HG03045 (cell line): ENCODE measurements around the gene PLCH1.

Source experiments
- ATAC-seq: cut with Tn5 transposase; IDR thresholded peaks from one replicate; pipeline ENCODE4 v1.9.1; 2021; ENCODE audit warnings: mild to moderate bottlenecking, moderate library complexity; ENCODE audit not compliant: unreplicated experiment

Gene PLCH1

GRCh38 chr3:155744626-155745324 lies at the start of gene PLCH1:
Gene PLCH1 (minus strand): TSS chr3:155745071. CDS start chr3:155704224, 40,847 bp downstream.
- ATAC-seq, result peak; percentile 58

DNA sequence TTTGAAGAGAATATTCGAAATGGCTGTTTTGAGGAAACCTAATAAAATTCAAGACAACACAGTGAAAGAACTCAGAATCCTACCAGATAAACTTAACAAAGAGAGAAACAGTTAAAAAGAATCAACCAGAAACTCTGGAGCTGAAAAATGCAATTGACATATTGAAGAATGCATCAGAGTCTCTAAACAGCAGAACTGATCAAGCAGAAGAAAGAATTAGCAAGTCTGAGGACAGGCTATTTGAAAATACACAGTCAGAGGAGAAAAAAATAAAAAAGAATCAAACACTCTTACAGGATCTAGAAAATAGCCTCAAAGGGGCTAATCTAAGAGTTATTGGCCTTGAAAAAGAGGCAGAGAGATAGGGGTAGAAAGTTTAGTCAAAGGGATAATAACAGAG lies 47.7 kb upstream of the PLCH1 start:
- ATAC-seq, result no peak

DNA sequence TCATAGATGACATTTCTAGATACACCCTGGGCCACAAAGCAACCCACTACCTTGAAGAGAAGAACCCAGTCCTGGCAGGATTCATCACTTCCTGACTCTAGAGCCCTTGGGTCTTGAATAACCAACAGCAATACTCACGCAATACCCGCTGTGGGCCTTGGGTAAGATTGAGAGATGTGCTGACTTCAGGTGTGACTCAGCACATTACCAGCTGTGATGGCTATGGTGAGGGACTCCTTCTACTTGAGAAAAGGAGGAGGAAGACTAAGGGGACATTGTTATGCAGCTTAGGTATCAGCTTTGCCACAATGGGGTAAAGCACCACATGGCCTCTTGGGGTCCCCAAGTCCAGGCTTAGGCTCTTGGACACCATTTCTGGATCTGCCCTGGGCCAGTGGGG lies 46.3 kb upstream of the PLCH1 start:
- no peak for ATAC-seq

GRCh38 chr3:155790272-155790925 lies 45.5 kb upstream of the PLCH1 start:
- ATAC-seq, result no peak

GRCh38 chr3:155785662-155786295 lies 40.9 kb upstream of the PLCH1 start:
- ATAC-seq, result no peak

DNA sequence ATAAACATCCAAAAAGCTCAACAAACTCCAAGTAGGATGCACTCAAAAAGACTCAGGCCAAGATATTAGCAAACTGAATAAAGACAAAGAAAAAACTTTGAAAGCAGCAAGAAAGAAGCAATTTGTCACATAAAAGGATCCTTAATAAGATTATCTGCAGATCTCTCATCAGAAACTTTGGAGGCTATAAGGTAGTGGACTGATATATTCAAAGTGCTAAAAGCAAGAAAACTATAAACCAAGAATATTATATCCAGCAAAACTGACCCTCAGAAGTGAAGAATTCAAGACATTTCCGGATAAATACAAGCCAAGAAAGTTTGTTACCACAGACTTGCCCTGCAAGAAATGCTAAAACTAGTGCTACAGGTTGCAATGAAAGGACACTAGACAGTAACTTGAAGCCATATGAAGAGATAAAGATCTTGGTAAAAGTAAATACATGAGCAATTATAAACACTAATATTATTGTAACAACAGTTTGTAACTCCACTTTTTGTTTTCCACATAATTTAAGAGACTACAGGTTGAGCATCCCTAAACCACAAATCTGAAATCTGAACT lies 37.6 kb upstream of the PLCH1 start:
- ATAC-seq, result no peak

DNA sequence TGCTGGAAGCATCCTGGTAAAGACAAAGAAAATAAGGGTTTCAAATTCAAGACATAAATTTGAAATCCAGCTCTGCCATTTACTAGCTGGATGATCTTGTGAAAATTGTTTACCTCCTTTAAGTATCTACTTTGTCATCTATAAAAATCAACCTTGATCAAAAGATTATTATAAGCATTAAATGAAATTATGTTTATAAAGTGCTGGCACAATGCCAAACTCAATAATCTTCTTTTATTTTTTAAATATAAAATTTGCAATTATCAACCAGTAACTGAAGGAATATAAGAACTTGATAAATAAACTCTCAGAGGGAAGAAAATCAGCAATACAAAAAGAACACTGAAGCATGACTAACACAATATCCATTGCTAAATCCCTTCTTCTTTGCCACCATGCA lies 35.4 kb upstream of the PLCH1 start:
- no peak for ATAC-seq

GRCh38 chr3:155778462-155778861 lies 33.6 kb upstream of the PLCH1 start:
- ATAC-seq, result no peak

- ATAC-seq, result no peak
These were observed 27.9 kb upstream of the PLCH1 start for GRCh38 chr3:155772801-155773200.

DNA sequence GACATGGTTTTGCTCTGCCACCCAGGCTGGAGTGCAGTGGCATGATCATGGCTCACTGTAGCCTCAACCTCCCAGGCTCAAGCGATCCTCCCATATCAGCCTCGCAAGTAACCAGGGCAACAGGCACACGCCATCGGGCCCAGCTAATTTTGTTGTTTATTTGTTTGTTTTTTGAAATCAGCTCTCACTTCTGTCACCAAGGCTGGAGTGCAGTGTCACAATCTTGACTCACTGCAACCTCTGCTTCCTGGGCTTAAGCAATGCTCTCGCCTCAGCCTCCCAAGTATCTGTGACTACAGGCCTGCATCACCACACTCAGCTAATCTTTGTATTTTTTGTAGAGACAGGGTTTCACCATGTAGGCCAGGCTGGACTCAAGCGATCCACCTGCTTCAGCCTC lies 26.3 kb upstream of the PLCH1 start:
- no peak for ATAC-seq

GRCh38 chr3:155766206-155766605 lies 21.3 kb upstream of the PLCH1 start:
- no peak for ATAC-seq

- ATAC-seq, result no peak
These were observed 19.1 kb upstream of the PLCH1 start for GRCh38 chr3:155763870-155764463.

DNA sequence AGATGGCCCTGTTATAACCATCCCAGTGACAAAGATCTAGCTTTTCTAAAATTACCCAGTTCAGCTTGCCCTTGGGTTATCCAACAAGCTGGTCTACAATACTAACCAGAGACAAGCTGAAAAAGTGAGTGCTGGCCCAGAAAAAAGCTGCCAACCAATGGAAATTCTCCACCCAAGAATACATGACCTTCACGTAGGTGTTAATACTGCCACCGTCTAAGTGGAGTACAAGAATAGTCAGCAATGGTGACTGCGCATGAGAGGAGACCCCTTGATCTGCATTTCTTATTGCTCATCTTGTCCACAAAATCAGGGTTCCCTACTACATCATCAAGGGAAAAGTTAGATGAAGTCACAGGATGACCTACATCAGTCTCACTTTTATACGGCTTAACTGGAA lies 15.8 kb upstream of the PLCH1 start:
- no peak for ATAC-seq

GRCh38 chr3:155757577-155757976 lies 12.7 kb upstream of the PLCH1 start:
- ATAC-seq, result no peak

DNA sequence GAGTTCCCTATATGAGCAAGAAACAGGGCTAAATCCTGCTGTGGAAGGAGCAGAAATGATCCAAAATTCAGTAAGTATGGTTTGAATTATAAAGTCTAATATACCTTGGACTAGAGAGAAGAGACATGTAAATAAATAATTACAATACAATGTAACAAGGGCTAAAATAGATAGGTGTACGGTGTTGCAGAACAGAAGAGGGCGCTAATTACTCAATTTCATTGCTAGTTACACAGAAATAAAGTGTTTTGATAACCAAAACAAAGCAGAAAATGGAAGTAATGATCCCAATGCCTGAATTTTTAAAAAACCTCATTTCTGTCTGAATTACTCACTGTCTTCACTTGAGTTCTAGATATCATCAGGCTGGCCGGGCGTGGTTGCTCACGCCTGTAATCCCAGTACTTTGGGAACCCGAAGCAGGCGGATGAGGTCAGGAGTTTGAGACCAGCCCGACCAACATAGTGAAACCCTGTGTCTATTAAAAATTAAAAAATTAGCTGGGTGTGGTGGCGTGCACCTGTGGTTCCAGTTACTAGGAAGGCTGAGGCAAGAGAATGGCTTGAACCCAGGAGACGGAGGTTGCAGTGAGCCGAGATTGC lies 8.3 kb upstream of the PLCH1 start:
- ATAC-seq, result no peak

GRCh38 chr3:155748611-155749365 lies 3.9 kb upstream of the PLCH1 start:
- no peak for ATAC-seq

DNA sequence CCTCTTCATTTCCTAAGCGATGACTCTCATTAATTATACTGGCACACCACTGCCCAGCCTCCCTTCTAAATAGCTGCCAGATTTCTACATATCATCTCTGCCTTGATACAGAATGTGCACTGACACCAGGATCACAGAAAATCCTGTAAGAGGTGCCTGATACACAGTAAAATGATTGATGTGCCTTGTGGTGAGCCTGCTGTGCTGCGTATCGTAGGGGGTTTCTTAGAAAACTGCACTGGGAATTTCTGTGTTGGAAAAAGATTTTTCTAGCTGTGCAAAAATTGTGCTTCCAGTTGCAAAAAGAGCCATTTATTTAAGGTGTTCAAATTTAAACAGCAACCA lies 3.0 kb upstream of the PLCH1 start:
- no peak for ATAC-seq

DNA sequence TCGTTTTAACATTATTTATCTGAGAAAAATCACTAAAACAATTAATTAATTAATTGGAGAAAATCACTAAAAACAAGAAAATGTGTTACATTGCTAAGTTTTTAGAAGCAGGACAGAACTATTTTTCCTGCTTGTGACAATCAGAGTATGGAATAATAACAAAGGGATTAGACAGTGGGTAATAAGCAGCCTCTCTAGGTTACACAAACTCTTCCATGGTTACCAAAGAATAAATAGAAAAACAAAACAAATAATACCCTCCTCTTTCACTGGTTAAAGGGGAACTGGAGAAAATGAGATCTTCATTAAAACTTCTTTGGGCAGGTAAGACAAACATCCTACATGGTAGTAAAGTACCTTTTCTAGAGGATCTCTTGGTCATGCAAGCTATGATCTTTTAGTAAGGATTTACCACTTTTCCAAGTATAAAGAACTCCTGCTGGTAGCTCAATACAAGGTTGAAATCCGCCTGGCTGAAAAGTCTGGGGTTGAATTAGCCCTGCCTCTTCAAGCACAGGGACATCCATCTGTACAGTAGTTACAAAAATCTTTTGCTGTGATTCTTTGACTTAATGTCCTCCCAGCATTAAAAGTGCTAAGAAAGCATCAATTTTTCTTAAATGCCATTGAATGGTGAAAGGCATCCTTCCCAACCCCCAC lies 2.5 kb upstream of the PLCH1 start:
- ATAC-seq, result no peak

- ATAC-seq, result no peak
These were observed 1.8 kb upstream of the PLCH1 start for GRCh38 chr3:155746703-155747102.
